ENCODE data around the gene TRMT2A. TPM values are rescaled to one million over a fixed set of nuclear protein-coding genes. Genes with fewer than 3 reads are reported as not detected.
"Not testable (repeated sequence)": the region's sequence is repeated elsewhere in the genome, so short reads cannot be mapped to it uniquely, and the experiment has no call there.

The TRMT2A gene
- total RNA-seq, result 31.8 TPM

- peak; percentile 90 for ATAC-seq
These were observed at the start of gene TRMT2A for GRCh38 chr22:20116951-20117632. TRMT2A (minus strand) TSS chr22:20117226; CDS start chr22:20116906, 320 bp downstream.

- no peak for ATAC-seq
These were observed 49.7 kb upstream of the TRMT2A start for GRCh38 chr22:20166703-20167102.

GRCh38 chr22:20165913-20166312, 48.9 kb upstream of the TRMT2A start:
- no peak for ATAC-seq

- ATAC-seq, result peak; percentile 15
These were observed 48.4 kb upstream of the TRMT2A start for GRCh38 chr22:20165421-20165820.

- ATAC-seq, result peak; percentile 6
These were observed 47.8 kb upstream of the TRMT2A start for GRCh38 chr22:20164863-20165262.

GRCh38 chr22:20160041-20160440, 43.0 kb upstream of the TRMT2A start:
- ATAC-seq, result no peak

GRCh38 chr22:20159531-20159930, 42.5 kb upstream of the TRMT2A start:
- ATAC-seq, result not testable (repeated sequence)

GRCh38 chr22:20159076-20159475, 42.0 kb upstream of the TRMT2A start:
- no peak for ATAC-seq

- no peak for ATAC-seq
These were observed 41.5 kb upstream of the TRMT2A start for GRCh38 chr22:20158391-20159036.

GRCh38 chr22:20157430-20158183, 40.6 kb upstream of the TRMT2A start:
- no peak for ATAC-seq

GRCh38 chr22:20156611-20157429, 39.8 kb upstream of the TRMT2A start:
- peak; percentile 83 for ATAC-seq

- no peak for ATAC-seq
These were observed 39.0 kb upstream of the TRMT2A start for GRCh38 chr22:20156042-20156389.

- peak; percentile 16 for ATAC-seq
These were observed 38.5 kb upstream of the TRMT2A start for GRCh38 chr22:20155330-20156041.

- no peak for ATAC-seq
These were observed 37.7 kb upstream of the TRMT2A start for GRCh38 chr22:20154602-20155187.

GRCh38 chr22:20153945-20154344, 36.9 kb upstream of the TRMT2A start:
- no peak for ATAC-seq

GRCh38 chr22:20152464-20152890, 35.5 kb upstream of the TRMT2A start:
- ATAC-seq, result no peak

- no peak for ATAC-seq
These were observed 34.2 kb upstream of the TRMT2A start for GRCh38 chr22:20151276-20151588.

- ATAC-seq, result peak; percentile 6
These were observed 33.6 kb upstream of the TRMT2A start, which contains the start of gene CCDC188 for GRCh38 chr22:20150381-20151275. CCDC188 (minus strand) TSS chr22:20151055; CDS start chr22:20150986, 69 bp downstream.

- ATAC-seq, result no peak
These were observed 32.5 kb upstream of the TRMT2A start for GRCh38 chr22:20149257-20150250.

Measured in esophagus mucosa (tissue), 1 donor.